DMS53 (cell line): ENCODE results near the gene ALG5.
A peak's percentile ranks its signal among the peaks of the same experiment; 100 is the strongest.

ENCODE experiments used
- DNase-seq: peaks from one replicate; lab custom pipeline; 2025; lab: John Stamatoyannopoulos, UW

ALG5 gene

GRCh38 chr13:36999054-36999714 is at the start of gene ALG5:
Gene ALG5, minus strand, starts transcription at chr13:36999340. Its CDS starts 40 bp downstream, at chr13:36999300.
- peak; percentile 96 for DNase-seq

GRCh38 chr13:37047846-37048245 is 48.7 kb upstream of the ALG5 start:
- DNase-seq: no peak

GRCh38 chr13:37047032-37047431 is 47.9 kb upstream of the ALG5 start:
- no peak for DNase-seq

- DNase-seq: no peak
These were observed 46.9 kb upstream of the ALG5 start for GRCh38 chr13:37046062-37046461.

- no peak for DNase-seq
These were observed 41.6 kb upstream of the ALG5 start for GRCh38 chr13:37040789-37041188.

- peak; percentile 6 for DNase-seq
These were observed 40.8 kb upstream of the ALG5 start for GRCh38 chr13:37039896-37040295.

GRCh38 chr13:37037241-37037640 is 38.1 kb upstream of the ALG5 start:
- no peak for DNase-seq

- DNase-seq: no peak
These were observed 30.5 kb upstream of the ALG5 start for GRCh38 chr13:37029617-37030016.

- DNase-seq: no peak
These were observed 28.5 kb upstream of the ALG5 start for GRCh38 chr13:37027639-37028038.

- DNase-seq: no peak
These were observed 27.6 kb upstream of the ALG5 start for GRCh38 chr13:37026771-37027170.

GRCh38 chr13:37023871-37024270 is 24.7 kb upstream of the ALG5 start:
- DNase-seq: no peak

GRCh38 chr13:37014609-37015008 is 15.5 kb upstream of the ALG5 start:
- no peak for DNase-seq

GRCh38 chr13:37011788-37012187 is 12.6 kb upstream of the ALG5 start:
- no peak for DNase-seq

- no peak for DNase-seq
These were observed 11.9 kb upstream of the ALG5 start for GRCh38 chr13:37011002-37011401.

- DNase-seq: no peak
These were observed 11.3 kb upstream of the ALG5 start for GRCh38 chr13:37010424-37010823.

GRCh38 chr13:37009692-37010091 is 10.6 kb upstream of the ALG5 start:
- no peak for DNase-seq

- peak; percentile 21 for DNase-seq
These were observed 2.7 kb upstream of the ALG5 start for GRCh38 chr13:37001921-37002250.

- peak; percentile 59 for DNase-seq
These were observed 507 bp downstream of the ALG5 start for GRCh38 chr13:36998624-36999041.

GRCh38 chr13:36997716-36998427 is 1.3 kb downstream of the ALG5 start:
- DNase-seq: no peak

GRCh38 chr13:36992362-36992761 is 6.8 kb downstream of the ALG5 start:
- DNase-seq: no peak

- peak; percentile 58 for DNase-seq
These were observed 12.5 kb downstream of the ALG5 start for GRCh38 chr13:36986462-36987240.

GRCh38 chr13:36981156-36981743 is 17.9 kb downstream of the ALG5 start:
- peak; percentile 67 for DNase-seq
